Activated naive CD8-positive, alpha-beta T cell treated with anti-CD3 and anti-CD28 coated beads, Interleukin-2, amount 50 U/mL, for 16 hours (primary cell): ENCODE measurements around the gene SPDEF.

ENCODE experiments used
- DNase-seq: peaks from one replicate; pipeline ENCODE4 v3.0.0-alpha.2; 2020; ENCODE audit warnings: low read depth, low spot score

Gene SPDEF

DNA sequence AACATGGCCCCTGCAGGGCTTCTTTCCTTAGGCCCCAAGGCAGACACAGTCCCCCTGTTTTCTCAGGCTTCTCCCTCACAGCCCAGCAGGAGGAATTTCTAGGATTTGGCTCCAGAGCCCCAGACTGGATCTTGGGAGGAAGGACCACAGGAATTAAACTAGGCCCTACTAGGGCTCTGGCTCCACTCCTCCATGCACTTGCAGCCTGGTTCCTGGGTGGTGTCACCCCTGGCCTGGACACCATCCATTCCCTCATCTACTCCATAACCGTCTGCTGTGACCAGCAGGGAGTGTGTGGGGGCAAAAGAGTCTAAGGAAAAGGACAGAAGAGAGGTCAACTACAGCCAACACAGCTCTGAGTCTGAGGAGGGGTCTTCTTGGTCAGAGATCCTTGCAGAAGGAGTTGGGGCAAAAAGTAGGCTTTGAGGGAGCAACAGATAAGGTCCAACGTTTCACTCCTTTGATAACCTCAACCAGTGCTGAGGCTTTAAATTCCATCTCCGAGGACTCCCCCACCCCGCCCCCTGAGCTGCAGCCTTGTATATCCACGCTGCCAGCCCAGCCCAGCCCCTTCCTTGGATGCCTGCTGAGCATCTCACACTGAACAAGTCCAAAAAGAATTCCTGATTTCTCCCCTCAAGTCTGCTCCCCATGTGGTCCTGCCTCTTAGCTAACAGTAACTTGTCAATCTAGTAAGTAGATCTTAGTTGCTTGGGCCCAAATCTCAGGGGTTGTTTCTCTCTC lies 27.9 kb upstream of the SPDEF start:
- no peak for DNase-seq

DNA sequence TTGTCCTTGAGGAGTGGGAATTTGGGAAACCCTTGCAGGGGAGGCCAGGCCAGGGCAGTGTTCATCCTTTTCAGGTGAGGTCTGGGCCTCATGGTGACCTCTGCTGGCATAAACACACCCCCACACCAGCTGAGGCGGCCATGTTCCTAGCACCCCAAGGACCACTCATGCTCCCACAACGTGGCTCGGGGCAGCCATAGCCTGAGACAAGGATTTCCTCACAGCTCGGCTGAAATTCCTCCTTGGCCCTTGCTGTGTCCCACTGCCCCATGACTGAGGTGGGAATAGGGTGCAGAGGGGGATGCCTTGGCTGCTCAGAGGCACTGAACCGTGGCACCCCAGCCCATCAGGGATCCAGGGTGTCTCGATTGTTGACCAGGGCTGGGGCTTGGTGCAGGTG lies 27.3 kb upstream of the SPDEF start:
- no peak for DNase-seq

DNA sequence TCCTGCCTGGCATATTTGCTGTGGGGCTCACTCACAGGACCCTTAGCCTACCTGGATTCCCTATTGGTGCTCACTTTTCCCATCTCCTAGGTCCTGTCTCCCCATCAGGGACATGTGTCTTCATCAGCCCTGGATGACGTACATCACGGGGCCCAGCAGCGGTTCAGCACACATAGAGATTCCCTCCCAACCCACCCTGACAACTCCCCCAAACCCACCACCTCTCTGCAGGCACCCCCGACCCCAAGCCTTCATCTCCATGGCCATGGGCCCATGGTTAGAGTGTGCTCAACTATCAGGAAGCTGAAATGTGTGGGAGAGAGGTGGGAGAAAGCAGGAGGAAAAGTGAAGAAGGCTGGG lies 25.4 kb upstream of the SPDEF start:
- DNase-seq, result no peak

DNA sequence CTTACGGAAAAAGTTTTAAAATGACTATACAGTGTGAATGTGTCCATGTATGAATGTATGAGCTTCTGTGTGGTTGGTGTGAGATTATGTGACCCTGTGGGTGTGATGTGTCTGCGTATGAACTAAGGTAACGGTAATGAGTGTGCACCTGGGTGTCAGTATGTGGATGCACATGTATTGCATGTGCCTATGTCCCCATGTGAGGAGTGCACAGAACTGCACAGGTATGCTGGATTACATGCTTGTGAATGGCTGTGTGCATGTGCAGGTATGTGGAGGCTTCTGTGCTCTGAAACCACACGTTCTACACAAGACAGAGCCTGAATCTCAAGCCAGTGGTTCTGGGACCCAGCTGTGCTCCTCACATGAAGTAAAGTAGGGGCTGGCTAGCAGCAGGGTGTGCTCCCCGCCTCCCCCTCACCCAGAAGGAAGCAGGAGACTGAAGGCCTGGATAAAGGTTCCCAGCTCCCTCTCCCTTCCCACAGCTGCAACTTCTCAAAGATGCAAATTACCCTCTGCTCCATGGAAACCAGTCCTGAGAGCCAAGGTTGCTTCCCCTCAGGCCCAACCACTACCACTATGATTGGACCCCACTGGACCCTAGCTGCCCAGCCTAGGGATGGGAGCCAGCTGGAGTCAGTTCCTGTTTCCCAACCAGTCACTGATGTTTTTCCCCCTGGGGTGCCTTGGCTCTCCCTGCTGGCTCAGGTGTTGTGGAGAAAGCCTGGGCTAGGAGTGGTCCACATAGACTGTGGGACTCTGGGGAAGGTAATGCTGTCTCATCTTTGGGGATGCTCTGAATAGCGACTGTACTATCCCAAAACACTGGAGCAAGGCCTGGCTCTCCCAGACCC lies 24.8 kb upstream of the SPDEF start:
- DNase-seq, result no peak

DNA sequence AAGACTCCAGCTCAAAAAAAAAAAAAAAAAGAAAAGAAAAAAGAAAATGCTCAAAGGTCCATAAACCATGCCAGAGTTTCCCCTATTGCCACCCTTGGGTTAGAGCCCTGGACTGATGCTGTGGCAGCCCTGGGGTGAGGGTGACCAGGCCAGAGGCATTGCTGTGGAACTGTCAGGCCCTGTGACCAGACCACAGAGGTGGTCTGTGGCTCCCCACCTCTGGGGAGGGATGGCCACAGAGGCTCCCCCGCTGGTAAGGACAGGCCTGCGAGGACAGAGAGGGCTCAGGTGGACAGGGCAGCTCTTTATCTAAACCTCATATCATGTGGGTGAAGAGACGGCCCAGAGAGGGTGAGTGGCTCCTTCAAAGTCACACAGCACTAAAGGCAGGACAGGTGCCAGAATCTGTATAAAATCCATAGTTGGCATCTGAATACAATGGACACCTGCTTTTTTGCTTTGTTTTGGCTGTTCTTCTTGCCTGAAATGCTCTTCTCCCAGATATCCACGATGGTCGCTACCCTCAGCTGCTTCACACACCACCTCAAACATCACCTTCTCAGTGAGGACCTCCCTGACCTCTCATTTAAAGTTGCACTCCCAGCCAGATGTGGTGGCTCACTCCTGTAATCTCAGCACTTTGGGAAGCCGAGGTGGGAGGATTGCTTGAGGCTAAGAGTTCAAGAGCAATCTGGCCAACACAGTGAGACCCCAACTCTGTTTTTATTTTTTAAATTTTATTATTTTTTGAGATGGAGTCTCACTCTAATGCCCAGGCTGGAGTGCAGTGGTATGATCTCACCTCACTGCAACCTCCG lies 22.5 kb upstream of the SPDEF start:
- DNase-seq, result no peak

DNA sequence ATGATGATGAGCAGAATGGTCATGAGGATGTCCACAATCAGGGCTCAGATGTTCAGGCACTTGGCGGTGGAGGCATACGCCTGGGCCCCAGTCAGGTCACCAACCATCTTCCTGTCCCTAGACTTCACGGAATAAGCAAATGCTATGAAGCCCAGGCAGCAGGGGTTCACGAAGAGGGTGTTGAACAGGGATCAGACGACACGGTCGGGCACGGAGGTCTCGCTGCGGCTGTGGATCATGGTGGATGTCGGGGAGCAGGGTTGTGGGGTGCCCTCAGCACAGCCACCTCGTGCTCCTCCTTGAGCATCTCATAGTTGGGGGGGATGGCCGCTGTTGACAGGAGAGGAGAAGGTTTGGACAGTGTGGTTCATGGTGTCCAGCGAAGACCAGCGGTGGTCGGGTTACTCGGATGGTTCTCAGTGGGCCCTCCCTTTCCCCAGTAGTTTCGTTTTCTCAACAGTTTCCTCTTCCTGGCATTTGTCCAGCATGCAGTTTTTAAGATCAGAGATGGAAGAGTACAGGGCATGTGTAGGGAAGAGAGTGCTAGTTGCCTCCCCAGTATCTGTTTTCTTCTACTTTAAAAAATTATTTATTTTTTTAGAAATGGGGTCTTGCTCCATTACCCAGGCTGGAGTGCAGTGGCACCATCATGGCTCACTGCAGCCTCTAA lies 20.3 kb upstream of the SPDEF start:
- no peak for DNase-seq

DNA sequence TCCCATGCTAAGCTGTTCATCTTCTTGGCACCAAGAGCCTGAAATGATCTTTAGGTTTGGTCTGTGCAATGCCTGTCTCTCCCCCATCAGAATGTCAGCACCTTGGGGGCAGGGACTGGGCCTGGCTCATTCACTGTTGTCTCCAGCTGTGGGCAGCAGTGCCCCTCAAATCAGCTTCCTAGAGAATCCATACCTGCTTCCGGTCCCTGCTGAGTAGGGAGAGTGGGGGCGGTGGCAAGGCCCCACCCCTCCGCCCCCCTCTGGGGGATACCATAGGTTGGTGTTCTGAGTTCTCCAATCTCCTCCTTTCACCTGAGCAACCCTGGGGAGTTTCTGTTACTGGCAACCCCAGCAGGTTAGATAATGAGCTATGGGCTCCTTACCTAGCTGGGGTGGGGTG lies 19.2 kb upstream of the SPDEF start:
- no peak for DNase-seq

DNA sequence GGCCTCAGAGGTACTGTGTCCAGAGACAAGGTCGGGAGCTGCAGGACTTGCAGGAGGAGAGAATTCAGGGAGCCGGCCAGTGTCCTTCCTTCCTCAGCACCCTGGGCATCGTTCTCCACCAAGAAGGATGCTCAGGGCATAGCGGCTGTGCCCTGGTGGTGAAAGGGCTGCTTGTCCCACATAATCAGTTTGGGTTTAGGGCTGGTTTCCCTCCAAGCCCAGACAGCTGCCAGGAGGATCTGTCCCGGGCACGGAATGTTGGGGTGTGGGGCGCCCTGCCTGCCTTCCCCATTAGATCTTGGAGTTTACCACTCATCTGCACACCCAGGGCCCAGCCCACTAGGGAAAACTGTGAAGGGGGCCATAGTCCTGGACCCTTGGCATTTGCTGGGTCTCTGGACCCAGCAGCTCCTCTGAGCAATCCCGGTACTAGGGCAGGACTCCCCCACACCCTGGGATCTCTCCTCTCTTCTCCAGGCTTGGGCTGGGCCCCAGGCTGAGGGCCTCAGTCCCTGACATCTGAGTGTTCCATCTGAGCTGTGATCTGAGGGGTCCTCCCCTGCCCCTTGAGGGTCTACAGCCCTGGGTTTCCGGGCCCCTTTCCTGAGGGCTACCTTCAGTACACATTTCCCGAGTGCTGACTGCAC lies 18.6 kb upstream of the SPDEF start:
- no peak for DNase-seq

DNA sequence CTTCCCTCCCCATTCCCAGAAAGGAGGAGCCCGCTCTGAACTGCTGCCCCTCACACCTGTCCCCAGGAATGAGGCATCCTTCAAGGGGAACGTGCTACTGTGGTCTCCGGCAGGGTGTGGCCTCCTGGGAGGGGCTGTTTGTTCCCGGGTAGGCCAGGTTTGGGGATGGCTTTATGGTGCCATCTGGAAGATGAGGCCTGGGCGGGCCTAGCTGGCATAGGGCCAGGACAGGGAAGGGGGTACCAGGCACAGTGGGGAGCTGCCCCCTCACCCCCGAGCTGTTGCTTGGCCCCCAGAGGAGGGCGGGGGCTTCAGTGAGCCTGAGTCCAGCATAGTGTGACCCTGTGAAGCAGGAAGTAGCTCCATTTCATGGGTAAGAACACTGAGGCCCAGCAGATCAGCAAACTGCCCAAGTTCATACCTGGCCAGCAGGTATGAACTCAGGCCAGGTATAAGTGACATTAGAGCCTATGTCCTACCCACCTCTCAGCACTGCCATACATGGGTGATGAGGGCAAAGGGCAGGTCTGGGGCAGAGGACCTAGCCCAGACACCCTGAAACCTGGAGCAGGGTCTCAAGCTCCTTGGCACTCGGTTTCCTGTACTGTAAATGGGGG lies 17.5 kb upstream of the SPDEF start:
- DNase-seq, result no peak

DNA sequence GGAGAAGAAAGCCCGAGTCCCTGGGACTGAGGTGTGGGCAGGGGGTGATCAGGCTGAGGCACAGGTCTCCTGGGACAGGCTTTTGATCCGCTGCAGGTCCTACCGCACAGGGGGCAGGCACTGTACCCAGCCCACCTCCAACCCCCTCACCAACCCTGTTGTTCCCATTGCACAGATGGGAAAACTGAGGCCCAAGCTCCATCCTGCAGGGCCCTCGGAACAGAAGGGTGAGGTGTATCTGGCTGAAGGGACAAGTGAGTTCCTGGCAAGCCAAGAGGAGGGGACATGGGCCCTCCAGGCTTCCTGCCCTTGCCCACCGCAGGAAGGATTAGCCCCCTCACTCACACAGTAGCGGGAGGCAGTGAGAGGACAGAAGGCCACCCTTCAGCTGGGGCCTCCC lies 16.5 kb upstream of the SPDEF start:
- DNase-seq, result no peak

DNA sequence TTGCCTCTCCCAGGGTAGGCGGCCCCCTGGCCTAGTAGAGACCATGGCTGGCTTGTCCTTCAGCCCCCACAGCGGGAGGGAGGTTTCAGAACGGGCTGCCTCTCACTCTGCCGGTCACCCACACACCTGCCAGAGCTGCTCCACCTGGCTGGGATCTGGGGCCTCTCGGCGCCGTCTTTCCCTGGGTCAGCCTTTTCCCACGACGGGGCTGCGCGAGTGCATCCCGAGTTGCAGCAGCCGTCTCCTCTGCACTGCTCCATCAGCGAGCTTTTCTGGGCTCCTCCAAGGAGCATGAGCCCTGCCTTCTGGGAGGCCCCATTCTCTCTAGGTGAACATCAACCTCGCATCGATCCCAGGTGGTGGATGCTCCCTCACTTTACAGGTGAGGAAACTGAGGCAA lies 15.9 kb upstream of the SPDEF start:
- no peak for DNase-seq

DNA sequence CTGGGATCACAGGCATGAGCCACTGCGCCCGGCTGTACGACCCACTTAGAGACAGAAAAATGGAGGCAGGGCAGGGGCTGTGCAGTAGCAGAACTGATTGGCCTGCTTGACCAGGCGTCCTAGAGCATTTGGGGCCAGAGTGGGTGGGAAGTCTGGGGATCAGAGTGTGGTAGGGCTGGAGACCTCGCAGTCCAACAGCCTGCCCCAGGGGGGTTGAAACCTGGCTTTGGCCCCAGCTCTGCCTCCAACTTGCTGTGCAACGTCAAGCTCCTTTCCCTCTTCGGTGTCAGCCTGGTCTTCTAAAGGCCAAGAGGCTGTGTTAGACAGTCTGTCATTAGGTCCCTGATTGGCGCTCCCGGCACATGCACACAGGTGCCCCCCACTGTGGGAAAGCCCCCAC lies 15.3 kb upstream of the SPDEF start:
- no peak for DNase-seq

DNA sequence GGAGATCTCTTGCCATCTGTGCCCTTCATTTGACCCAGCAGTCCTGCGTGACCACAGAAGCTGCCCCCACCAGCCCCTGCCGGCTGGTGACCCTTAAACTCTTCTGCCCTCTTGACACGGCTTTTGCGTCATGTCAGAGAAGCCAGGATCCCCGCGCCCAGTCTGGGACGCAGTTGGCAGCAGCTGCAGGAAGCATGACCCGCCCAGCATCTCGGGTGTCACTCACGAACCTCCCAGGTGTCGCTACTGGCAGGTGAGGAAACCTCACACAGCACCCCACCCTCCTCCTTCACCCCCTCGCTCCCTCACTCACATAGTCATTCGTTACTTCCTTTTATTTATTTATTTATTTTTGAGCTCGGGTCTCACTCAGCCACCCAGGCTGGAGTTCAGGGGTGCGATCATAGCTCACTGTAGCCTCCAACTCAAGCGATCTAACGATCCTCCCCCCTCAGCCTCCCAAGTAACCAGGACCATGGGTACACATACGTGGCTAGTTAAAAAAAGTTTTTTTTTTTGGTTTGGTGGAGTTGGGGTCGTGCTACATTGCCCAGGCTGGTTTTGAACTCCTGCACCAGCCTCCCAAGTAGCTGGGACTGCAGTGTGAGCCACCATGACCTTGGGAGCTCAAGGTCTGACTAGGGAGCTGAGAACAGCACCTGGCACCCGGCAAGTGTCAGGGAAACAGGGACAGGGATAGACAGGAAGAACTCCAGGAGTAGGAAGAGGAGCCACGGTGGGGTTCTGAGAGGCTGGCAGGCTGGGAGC lies 14.1 kb upstream of the SPDEF start:
- no peak for DNase-seq

DNA sequence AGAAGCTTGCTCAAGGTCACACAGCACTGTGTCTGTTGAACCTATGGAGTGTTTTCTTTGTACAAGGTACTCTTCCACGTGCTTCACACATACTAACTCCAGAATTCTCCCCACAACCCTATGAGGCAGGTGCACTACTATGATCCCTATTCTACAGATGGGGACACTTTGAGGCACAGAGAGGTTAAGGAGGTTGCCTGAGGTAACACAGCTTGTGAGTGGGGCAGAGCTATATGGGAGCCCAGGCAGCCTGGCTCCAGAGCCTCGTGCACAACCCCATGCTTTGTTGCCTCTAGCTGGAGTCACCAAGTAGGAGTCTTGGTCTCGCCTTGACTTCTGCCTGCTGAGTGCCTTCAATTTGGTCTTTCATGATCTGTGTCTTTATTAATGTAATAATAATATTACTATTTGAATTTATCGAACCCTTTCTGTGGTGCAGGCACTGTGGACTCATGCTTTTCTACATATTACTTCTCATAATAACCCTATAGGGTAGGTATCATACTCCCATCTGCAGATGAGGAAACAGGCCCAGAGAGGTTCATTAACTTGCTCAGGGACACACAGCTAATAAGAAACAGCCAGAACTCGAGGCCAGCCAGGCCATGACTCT lies 13.3 kb upstream of the SPDEF start:
- no peak for DNase-seq

DNA sequence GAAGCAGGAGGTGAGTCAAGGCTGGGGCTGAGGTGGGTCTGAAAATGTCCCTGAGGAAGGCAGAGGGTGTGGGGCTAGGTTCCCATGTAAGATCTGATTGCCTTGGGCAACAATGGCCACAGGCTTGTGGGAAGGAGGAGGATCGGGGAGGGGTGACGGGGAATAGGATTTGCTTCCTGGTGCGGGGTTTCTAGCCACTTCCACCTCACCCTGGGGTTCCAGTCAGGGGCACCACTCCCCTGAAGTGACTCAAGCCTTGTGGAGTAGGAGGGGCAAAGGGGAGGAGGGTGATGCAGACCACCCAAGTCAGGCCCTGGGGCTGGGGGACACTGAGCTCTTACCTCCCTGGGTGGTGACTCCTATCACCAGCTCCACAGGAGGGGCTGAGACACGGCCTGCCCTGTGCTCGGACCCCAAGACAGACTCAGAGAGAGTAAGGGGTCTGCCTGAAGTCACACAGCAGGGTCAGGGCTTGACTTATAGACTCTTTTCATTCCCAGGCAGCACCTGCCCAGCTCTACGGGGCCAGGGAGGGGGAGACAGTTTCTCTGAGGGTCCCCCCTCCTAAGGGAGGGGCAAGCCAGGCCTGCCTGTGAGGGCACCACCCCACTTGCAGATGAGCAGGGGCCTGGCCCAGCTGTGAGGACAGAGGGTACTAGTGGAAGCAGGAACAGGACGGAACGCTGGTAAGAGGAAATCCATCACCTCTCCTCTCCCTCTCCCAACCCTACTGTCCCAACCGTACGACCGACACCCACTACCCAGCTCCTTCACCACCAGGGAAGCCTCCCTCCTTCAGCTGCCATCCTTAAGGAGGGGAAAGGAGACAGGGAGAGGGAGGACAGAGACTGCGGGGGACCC lies 12.4 kb upstream of the SPDEF start:
- no peak for DNase-seq

DNA sequence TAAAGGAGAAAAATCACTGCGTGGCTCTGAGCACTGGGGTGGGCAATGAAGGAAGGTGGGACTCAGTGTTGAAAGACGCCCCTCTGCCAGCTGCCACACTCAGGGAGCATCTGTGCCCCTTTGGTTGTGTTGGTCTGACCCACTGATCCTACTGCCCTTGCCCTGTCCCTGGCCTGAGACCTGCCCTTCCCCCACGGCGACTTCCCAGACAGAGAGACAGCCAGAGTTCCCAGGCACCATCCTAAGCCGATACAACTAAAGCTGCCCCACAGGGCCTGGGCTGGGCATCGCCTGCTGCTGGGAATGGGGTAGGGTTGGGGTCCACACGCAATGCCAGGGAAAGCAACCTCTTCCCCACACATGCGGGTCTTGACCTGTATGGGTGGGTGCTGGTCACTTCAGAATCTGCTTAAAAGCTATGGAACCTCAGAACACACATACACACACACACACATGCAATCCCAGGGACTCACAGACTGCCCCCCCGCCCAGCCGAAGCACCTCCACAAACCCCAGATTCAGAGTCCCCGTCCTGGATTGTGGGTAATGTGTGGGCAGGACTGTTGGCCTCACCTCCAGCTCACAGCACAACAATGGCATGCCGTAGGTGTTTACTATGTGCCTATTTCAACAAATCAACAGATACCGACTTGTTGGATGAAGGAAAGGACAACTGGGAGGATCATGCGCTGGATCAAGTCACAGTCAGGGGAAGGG lies 10.9 kb upstream of the SPDEF start:
- DNase-seq, result no peak

DNA sequence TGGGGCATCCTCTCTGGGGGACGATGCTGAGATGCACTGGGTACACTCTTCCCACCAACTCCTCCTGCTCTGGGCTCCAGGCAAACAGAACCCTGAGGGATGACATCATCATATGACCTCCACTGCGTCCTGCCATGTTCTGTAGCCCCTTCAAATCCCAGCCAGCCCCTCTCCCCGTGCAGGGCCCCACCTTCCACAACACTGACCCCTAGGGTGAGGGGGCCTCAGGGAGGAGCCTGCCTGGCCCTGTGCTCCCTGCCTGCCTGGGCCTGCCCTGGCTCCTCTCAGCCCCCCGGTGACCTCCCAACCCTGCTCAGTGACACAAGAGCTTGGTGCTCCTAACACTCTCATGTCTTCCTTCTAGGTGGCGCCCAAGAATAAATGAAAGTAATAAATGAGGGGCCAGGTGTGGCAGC lies 9.6 kb upstream of the SPDEF start:
- no peak for DNase-seq

DNA sequence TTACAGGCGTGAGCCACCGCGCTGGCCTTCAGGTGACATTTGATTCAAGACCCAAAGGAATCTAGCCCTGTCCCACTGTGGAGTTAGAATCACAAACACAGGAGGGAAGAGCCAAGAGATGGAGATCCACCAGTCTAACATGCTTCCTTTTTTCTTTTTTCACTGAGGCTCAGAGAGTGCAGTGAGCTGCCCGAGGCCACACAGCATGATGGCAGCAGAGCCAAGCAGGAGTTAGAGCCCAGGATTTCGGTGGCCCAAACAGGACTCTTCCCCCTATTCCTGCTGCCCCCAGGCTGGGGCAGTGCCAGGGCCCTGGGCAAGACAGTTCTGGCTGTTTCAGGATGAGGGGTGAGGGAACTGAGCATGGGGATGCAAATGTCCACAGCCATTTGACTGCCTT lies 8.1 kb upstream of the SPDEF start:
- DNase-seq, result no peak
